PC-9 (cell line): ENCODE data around the gene MS4A7.

Experiments
- EZH2 ChIP-seq: fragments of 200-600 bp; sonication (generic); IDR thresholded peaks from 2 replicates; pipeline ENCODE4 v1.8.0; 2017; ENCODE audit warnings: antibody characterized with exemption, low read depth
- TF ChIP-seq, protein P1 (sequence below): fragments of 200-600 bp; sonication (generic); conservative IDR thresholded peaks from 2 replicates; pipeline ENCODE4 v1.6.1; 2017; ENCODE audit warnings: mixed run types, antibody characterized with exemption, mild to moderate bottlenecking, moderate library complexity

DNA sequence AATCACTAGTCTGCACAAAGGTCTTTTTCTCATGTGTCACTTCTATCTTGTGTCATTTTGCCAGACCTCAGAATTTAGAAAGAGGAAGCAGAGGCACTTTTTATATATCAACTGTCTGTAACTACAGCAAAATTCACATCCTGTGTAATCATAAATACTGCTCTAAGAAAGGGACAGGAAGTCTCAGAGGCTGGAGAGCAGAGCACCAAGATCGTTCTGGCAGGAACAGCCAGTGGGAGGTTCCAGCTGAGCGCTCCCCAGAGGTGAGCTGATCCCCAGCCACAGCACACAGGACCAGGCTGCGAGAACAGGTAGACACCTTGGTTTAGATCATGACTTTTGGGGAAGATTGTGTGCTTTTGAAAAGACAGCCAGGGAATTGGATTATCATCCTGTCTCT lies at the start of gene MS4A7:
- TF ChIP-seq, protein P1, sequence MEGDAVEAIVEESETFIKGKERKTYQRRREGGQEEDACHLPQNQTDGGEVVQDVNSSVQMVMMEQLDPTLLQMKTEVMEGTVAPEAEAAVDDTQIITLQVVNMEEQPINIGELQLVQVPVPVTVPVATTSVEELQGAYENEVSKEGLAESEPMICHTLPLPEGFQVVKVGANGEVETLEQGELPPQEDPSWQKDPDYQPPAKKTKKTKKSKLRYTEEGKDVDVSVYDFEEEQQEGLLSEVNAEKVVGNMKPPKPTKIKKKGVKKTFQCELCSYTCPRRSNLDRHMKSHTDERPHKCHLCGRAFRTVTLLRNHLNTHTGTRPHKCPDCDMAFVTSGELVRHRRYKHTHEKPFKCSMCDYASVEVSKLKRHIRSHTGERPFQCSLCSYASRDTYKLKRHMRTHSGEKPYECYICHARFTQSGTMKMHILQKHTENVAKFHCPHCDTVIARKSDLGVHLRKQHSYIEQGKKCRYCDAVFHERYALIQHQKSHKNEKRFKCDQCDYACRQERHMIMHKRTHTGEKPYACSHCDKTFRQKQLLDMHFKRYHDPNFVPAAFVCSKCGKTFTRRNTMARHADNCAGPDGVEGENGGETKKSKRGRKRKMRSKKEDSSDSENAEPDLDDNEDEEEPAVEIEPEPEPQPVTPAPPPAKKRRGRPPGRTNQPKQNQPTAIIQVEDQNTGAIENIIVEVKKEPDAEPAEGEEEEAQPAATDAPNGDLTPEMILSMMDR = no peak
- TF ChIP-seq EZH2 = no peak
